AML-193 (cell line): ENCODE measurements around the gene CHMP1A.

ENCODE experiments used
- DNase-seq, 2 experiments: peaks; one replicate each; lab custom pipeline; 2025; lab: John Stamatoyannopoulos, UW

CHMP1A gene

GRCh38 chr16:89605186-89605970, 52.1 kb downstream of the CHMP1A start:
- DNase-seq: no peak

- no peak for DNase-seq
These were observed 52.7 kb downstream of the CHMP1A start for GRCh38 chr16:89604764-89605163.

- DNase-seq: no peak
These were observed 54.4 kb downstream of the CHMP1A start for GRCh38 chr16:89602952-89603590.

GRCh38 chr16:89602273-89602951, 55.1 kb downstream of the CHMP1A start:
- peak; percentile 35 to 38 for DNase-seq

GRCh38 chr16:89601906-89602272, 55.6 kb downstream of the CHMP1A start:
- DNase-seq: no peak

- no peak for DNase-seq
These were observed 56.6 kb downstream of the CHMP1A start for GRCh38 chr16:89600956-89601355.

- no peak for DNase-seq
These were observed 57.1 kb downstream of the CHMP1A start for GRCh38 chr16:89600427-89600826.

- no peak for DNase-seq
These were observed 57.6 kb downstream of the CHMP1A start for GRCh38 chr16:89599902-89600301.

- peak in 1 of 2 experiments; percentile 21 for DNase-seq
These were observed 58.1 kb downstream of the CHMP1A start for GRCh38 chr16:89599451-89599858.

GRCh38 chr16:89598199-89598598, 59.3 kb downstream of the CHMP1A start:
- no peak for DNase-seq

GRCh38 chr16:89596957-89597649, 60.4 kb downstream of the CHMP1A start:
- no peak for DNase-seq

GRCh38 chr16:89596061-89596689, 61.3 kb downstream of the CHMP1A start:
- DNase-seq: no peak

- DNase-seq: no peak
These were observed 62.0 kb downstream of the CHMP1A start for GRCh38 chr16:89595330-89596060.
